Cardiac muscle cell (in vitro differentiated cells and primary cell): ENCODE data around the gene NF1. TPM values are rescaled to one million over a fixed set of nuclear protein-coding genes. Genes with fewer than 3 reads are reported as not detected.

Experiments
- DNase-seq, 2 donors: peaks; one replicate each; pipeline versions ENCODE4 v3.0.0 to v3.0.0-alpha.2; 2010 to 2017; ENCODE audit warnings: low read depth in 1 of 2, low spot score in 1 of 2
- H3K27ac ChIP-seq: fragments of 200-600 bp; sonication (generic); 2 replicates; pipeline ENCODE4 v1.5.1; 2016
- H3K27me3 ChIP-seq: fragments of 200-600 bp; sonication (generic); 2 replicates; pipeline ENCODE4 v1.6.0; 2016; ENCODE audit warnings: control low read depth
- H3K36me3 ChIP-seq: fragments of 200-600 bp; sonication (generic); 2 replicates; pipeline ENCODE4 v1.5.1; 2016; ENCODE audit warnings: control low read depth
- H3K4me1 ChIP-seq: fragments of 200-600 bp; sonication (generic); 2 replicates; pipeline ENCODE4 v1.8.1; 2017; ENCODE audit warnings: low read depth, mild to moderate bottlenecking, mixed run types
- H3K4me3 ChIP-seq: fragments of 200-600 bp; sonication (generic); 2 replicates; pipeline ENCODE4 v1.5.1; 2016; ENCODE audit warnings: mild to moderate bottlenecking
- H3K9me3 ChIP-seq: fragments of 200-600 bp; sonication (generic); 2 replicates; pipeline ENCODE4 v1.5.1; 2017; ENCODE audit warnings: low read depth, mild to moderate bottlenecking, control low read depth
- polyA plus RNA-seq: library from polyadenylated mRNA; unstranded; fragments of >200 nt; fragmentation: Nextera tagmentation; extraction: Ambion mirVana; gene quantifications from 2 replicates; pipeline ENCODE4 v1.2.1, GENCODE V29; 2016
- total RNA-seq: library from RNA; depleted of rRNA; stranded (reverse); fragments of >200 nt; gene quantifications from 2 replicates; pipeline ENCODE4 v1.2.3, GENCODE V29; 2016
- TF ChIP-seq, protein P1 (sequence below): IDR thresholded peaks from 2 replicates; pipeline ENCODE4 v1.5.1; 2012; ENCODE audit warnings: low read depth, mild to moderate bottlenecking, low read length

NF1 gene
- total and polyA plus RNA-seq, 2 experiments from 2014 or later: 17.7 to 32.9 TPM

DNA sequence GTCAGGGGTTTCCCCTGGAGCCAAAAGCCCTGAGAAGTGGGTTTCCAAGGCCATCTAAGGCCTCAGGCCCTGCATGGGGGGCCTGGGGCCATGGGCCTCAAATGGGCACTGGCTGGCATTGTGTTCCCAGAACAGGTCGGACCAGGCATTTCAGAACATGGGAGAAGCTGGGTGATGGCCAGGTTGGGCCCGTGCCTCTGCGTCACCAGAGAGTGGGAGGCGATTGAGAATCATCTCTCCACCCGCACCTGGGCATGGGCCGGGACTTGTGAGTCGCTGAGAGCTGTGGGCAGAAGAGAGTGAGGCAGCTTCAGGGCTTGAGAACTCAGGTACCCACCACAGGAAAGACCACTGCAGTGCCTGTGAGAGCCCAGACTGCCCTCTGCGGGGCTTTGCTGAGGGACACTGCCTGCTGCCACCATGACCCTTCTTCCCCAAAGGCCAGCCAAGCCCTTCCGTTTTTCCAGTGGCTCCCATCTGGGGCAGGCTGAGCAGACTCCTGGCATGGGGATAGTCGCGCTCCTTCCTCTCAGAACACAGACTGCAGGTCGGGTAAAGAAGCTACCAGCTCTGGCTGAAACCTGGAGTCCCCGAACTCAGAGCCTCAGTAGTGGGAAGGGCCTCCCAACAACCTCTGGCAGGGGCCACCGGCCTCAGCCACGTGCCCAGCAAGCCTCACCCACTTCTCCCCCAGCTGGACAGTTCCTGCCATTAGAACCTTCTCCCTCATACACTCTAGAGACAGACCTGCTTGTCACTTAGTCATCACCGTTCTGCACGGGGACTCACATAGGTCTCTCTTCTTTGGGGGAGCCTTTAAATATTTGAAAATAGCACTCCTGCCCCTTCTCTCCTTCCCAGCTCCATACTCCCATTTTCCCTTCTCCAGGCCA, 298.3 kb downstream of the NF1 start:
- Histone ChIP-seq H3K27ac (no peak overlapping the region), H3K36me3 (no peaks in the 10 kb centered on the region), H3K4me3 (no peak overlapping the region), H3K4me1 (no peaks in the 10 kb centered on the region), H3K9me3 (no peaks in the 10 kb centered on the region), H3K27me3 (peaks cover 45% of the 10 kb centered on the region)
- TF ChIP-seq, protein P1, sequence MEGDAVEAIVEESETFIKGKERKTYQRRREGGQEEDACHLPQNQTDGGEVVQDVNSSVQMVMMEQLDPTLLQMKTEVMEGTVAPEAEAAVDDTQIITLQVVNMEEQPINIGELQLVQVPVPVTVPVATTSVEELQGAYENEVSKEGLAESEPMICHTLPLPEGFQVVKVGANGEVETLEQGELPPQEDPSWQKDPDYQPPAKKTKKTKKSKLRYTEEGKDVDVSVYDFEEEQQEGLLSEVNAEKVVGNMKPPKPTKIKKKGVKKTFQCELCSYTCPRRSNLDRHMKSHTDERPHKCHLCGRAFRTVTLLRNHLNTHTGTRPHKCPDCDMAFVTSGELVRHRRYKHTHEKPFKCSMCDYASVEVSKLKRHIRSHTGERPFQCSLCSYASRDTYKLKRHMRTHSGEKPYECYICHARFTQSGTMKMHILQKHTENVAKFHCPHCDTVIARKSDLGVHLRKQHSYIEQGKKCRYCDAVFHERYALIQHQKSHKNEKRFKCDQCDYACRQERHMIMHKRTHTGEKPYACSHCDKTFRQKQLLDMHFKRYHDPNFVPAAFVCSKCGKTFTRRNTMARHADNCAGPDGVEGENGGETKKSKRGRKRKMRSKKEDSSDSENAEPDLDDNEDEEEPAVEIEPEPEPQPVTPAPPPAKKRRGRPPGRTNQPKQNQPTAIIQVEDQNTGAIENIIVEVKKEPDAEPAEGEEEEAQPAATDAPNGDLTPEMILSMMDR: no peak
- DNase-seq: no peak

DNA sequence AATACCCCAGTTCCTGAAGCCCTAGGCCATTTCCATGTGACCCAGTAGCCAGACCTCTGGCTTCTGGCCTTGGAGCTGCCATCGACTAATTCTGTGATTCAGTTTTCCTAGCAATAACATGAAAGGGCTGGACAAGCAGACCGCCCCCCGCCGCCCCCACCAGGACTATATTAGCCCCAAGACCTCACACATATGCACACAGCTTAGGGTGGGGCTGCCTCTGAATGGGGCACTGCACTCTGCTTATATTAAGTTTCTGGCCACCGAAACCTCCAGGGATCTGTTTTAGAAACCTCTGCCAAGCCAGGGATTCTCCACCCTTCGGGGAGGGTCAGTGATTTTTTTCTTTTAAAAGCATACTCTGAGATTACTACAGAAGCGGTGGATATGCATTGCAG, 299.0 kb downstream of the NF1 start:
- no peak for DNase-seq
- TF ChIP-seq, protein P1: no peak
- Histone ChIP-seq H3K36me3 (no peaks in the 10 kb centered on the region), H3K27ac (no peak overlapping the region), H3K4me3 (no peak overlapping the region), H3K27me3 (peaks cover 45% of the 10 kb centered on the region), H3K4me1 (no peaks in the 10 kb centered on the region), H3K9me3 (no peaks in the 10 kb centered on the region)

DNA sequence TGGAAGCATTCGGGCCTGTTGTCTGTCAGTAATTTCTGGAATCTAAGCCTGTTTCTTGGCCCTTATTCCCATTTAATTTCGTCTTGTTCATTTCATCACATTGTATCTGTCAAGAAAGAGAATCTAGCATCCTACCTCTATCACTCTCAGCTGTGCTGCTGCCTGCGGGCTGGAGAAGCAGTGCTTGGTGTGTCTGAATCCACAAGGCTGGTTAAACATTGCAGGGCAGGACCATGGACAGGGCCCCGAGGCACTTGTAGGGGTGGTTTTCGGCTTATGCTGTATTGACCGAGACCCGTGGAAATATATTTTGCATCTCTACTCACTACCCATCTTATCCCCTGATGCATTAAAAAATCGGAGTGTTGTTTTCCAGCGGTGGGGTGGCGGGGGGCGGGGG, 299.8 kb downstream of the NF1 start:
- Histone ChIP-seq H3K27me3 (peaks cover 45% of the 10 kb centered on the region), H3K27ac (no peak overlapping the region), H3K4me3 (no peak overlapping the region), H3K9me3 (no peaks in the 10 kb centered on the region), H3K4me1 (no peaks in the 10 kb centered on the region), H3K36me3 (no peaks in the 10 kb centered on the region)
- peak; percentile 85 to 94 for DNase-seq
- TF ChIP-seq, protein P1: no peak

DNA sequence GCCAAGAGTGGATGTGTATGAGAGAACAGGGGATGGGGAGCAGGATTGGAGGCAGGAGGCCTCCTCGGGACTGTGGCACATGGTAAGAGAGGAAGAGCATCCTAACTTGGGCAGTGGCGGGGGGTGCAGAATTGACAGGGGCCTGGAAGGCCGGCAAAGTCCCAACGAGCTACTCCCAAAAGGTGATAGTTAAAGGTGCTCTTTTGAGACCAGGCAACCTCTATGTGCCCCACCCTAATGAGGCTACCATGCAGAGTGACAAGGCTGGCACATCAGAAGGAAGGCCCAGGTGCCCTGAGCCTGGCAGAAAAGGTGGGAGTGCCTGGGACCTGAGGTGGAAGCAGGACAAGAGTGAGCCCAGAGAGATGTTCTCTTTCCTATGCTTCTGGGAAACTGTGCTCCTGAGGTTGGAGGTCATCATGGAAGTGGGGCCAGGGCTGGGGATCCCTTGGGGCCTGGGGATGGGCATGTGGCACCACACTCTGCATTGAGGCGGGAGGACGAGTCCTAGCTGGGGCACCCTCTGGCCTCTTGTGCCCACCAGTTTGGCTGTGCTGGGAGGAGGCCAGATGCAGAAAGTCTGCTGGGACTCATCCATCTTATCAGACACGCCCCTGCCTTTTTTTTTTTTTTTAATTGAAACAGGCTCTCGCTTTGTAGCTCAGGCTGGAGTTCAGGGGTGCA, 302.6 kb downstream of the NF1 start:
- TF ChIP-seq, protein P1: no peak
- peaks cover 18% of the 10 kb centered on the region for H3K27me3 ChIP-seq
- H3K4me1 ChIP-seq: no peaks in the 10 kb centered on the region
- DNase-seq: no peak
- no peak overlapping the region for H3K4me3 ChIP-seq
- no peak overlapping the region for H3K27ac ChIP-seq
- no peaks in the 10 kb centered on the region for H3K36me3 ChIP-seq
- no peaks in the 10 kb centered on the region for H3K9me3 ChIP-seq

DNA sequence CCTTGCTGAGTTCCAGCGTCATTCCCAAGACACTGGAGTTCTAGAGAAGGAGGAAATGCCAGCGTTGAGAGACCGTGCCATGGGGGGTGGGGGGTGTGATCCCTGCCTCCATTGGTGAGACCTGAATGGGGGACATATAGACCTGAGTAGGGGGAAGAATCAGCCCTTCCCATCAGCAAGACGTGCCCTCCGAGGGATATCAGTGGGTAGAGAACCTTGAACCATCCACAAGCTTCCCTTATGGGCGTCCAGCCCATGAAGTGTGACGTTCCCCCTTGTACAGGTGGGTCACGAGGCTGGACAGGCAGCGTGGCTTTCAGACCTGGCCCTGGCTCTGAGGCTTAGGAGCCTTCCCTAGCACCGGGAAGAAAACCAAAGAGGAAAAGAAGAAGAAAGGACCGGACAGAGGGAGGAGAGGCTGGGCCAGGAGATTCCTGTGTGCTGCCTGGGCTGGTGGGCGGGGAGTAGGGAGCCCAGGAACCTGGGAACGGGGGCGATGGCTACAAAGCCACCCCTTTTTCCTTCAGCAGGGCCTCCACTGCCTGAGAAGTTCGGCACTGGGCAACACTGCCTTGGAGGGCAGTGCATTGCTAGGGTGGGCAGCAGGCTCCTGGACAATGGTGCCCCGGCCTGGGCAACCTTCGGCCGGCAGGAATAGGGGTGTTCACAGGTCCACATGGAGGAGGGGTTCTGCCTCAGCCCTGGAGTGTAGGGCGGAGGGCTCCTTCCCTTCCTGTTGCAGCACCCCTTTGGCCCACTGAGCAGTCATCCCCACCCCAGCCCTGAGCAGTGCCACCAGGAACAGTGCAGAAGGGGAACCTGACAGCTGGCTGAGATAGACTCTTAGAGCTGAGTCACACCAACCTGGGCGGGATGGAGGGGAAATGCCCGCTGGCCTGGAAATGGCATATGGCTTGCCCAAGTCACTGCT, 303.9 kb downstream of the NF1 start:
- Histone ChIP-seq H3K4me3 (no peak overlapping the region), H3K27ac (no peak overlapping the region), H3K9me3 (no peaks in the 10 kb centered on the region), H3K27me3 (peaks cover 5% of the 10 kb centered on the region), H3K4me1 (no peaks in the 10 kb centered on the region), H3K36me3 (no peaks in the 10 kb centered on the region)
- TF ChIP-seq, protein P1: no peak
- no peak for DNase-seq
